HL-60 (cell line): ENCODE data around the gene CERS6.

ENCODE experiments used
- POLR2AphosphoS5 ChIP-seq: IDR thresholded peaks from 2 replicates; pipeline ENCODE4 v1.6.1; 2012; ENCODE audit warnings: low read depth
- TF ChIP-seq, protein P1 (sequence below): IDR thresholded peaks from one replicate; pipeline ENCODE4 v1.5.1; 2011; ENCODE audit warnings: low read length, control low read depth, inconsistent platforms; ENCODE audit not compliant: insufficient read depth

- TF ChIP-seq, protein P1, sequence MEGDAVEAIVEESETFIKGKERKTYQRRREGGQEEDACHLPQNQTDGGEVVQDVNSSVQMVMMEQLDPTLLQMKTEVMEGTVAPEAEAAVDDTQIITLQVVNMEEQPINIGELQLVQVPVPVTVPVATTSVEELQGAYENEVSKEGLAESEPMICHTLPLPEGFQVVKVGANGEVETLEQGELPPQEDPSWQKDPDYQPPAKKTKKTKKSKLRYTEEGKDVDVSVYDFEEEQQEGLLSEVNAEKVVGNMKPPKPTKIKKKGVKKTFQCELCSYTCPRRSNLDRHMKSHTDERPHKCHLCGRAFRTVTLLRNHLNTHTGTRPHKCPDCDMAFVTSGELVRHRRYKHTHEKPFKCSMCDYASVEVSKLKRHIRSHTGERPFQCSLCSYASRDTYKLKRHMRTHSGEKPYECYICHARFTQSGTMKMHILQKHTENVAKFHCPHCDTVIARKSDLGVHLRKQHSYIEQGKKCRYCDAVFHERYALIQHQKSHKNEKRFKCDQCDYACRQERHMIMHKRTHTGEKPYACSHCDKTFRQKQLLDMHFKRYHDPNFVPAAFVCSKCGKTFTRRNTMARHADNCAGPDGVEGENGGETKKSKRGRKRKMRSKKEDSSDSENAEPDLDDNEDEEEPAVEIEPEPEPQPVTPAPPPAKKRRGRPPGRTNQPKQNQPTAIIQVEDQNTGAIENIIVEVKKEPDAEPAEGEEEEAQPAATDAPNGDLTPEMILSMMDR, result no peak
- no peak for TF ChIP-seq POLR2AphosphoS5
Observed at GRCh38 chr2:168465594-168465993, 9.5 kb downstream of the CERS6 start.
